ENCODE results near the gene CFAP73. TPM values are rescaled to one million over a fixed set of nuclear protein-coding genes. Genes with fewer than 3 reads are reported as not detected.

The CFAP73 gene
- total and polyA plus RNA-seq, 2 experiments from 2014 or later: 0.50 to 0.59 TPM

- TF ChIP-seq EZH2phosphoT487 (IDR thresholded peaks at IDR 0.05; ENCODE audit: unreplicated experiment): no peak
- TF ChIP-seq NANOG (IDR thresholded peaks at IDR 0.05; ENCODE audit: borderline replicate concordance): no peak
- TF ChIP-seq, protein P1, sequence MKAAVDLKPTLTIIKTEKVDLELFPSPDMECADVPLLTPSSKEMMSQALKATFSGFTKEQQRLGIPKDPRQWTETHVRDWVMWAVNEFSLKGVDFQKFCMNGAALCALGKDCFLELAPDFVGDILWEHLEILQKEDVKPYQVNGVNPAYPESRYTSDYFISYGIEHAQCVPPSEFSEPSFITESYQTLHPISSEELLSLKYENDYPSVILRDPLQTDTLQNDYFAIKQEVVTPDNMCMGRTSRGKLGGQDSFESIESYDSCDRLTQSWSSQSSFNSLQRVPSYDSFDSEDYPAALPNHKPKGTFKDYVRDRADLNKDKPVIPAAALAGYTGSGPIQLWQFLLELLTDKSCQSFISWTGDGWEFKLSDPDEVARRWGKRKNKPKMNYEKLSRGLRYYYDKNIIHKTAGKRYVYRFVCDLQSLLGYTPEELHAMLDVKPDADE (IDR thresholded peaks at IDR 0.05): no peak
Observed at GRCh38 chr12:113198296-113198695, 48.8 kb downstream of the CFAP73 start (continued).

DNA sequence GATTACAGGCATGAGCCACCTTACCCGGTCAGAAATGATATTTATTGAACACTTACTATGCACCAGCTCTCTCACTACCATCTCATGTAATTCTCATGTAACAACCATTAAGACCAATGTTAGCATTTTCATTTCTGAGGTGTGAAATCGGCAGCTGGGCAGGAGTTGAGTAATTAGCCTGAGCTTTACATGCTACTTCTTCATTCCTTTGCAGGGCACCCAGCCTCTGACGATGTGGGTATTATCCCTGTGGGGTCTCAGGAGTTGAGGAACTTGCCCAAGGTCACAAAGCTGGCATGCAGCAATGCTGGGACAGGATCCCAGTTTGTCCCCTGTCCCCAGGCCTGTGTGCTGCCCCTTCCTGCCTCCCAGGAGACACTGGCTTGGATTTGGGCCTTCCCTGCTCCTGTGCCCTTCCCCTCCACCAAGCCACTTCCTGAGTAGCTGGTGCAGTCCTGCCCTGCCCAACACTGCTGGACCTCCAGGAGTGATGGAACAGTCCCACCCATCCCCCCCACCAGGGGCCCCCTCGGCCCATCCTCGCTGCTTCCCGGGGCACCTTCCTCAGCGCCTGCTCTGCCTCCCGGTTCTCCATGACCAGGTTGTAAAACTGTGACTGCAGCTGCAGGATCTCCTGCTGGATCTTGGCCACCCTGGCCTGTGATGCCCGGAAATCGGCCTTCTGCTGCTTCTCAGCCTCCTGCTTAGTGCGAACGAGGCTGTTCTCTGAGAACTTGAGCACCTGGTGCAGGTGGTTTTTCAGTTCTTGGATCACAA, 50.7 kb downstream of the CFAP73 start:
- Mint-ChIP-seq H3K4me3 (no peak overlapping the region), H3K36me3 (ENCODE audit: low read depth) (no peaks in the 10 kb centered on the region), H3K4me1 (peaks cover 4% of the 10 kb centered on the region; the same call in 1 of the 3 replicates), H3K27ac (no peak overlapping the region), H3K27me3 (ENCODE audit: insufficient read depth, low read depth, poor library complexity) (peaks cover 4% of the 10 kb centered on the region), H3K9me3 (no peaks in the 10 kb centered on the region)
- Histone ChIP-seq H3F3A (replicated peaks; ENCODE audit: low read depth) (no peaks in the 10 kb centered on the region), H3K4me3 (no peak overlapping the region), H3K36me3 (ENCODE audit: insufficient read depth) (no peaks in the 10 kb centered on the region), H3K27ac (ENCODE audit: low read depth) (no peak overlapping the region), H2AFZ (no peak overlapping the region), H3K4me1 (ENCODE audit: insufficient read depth) (no peaks in the 10 kb centered on the region; the same call in 1 of the 2 replicates), H3K79me2 (replicated peaks; ENCODE audit: insufficient read depth) (no peaks in the 10 kb centered on the region), H4K20me1 (replicated peaks; ENCODE audit: insufficient read depth) (no peaks in the 10 kb centered on the region), H3K9me2 (ENCODE audit: insufficient read depth) (no peaks in the 10 kb centered on the region), H3K4me2 (no peak overlapping the region), H3K27me3 (ENCODE audit: insufficient read depth) (no peaks in the 10 kb centered on the region)
- ATAC-seq: no peak
- TF ChIP-seq, protein P1 (IDR thresholded peaks at IDR 0.05): no peak
- no peak for TF ChIP-seq REST (IDR thresholded peaks at IDR 0.05; ENCODE audit: unreplicated experiment)
- no peak for TF ChIP-seq ZNF331 (CRISPR knock-in tag; IDR thresholded peaks at IDR 0.05; ENCODE audit: low read depth)
- no peak for TF ChIP-seq EZH2 (IDR thresholded peaks at IDR 0.05; ENCODE audit: low read depth, unreplicated experiment)
- no peak for TF ChIP-seq JUNB (IDR thresholded peaks at IDR 0.05; ENCODE audit: unreplicated experiment)
- no peak for TF ChIP-seq NANOG (IDR thresholded peaks at IDR 0.05; ENCODE audit: borderline replicate concordance)
- no peak for TF ChIP-seq CREB1 (CRISPR knock-in tag; IDR thresholded peaks at IDR 0.05; ENCODE audit: low read depth)
- DNase-seq (ENCODE audit: low spot score): no peak
